HG03469 (cell line): ENCODE results near the gene HECW1.

Experiments used
- ATAC-seq: cut with Tn5 transposase; IDR thresholded peaks from one replicate; pipeline ENCODE4 v1.9.1; 2021; ENCODE audit warnings: mild to moderate bottlenecking, moderate library complexity, moderate number of reproducible peaks; ENCODE audit not compliant: unreplicated experiment

Gene HECW1

DNA sequence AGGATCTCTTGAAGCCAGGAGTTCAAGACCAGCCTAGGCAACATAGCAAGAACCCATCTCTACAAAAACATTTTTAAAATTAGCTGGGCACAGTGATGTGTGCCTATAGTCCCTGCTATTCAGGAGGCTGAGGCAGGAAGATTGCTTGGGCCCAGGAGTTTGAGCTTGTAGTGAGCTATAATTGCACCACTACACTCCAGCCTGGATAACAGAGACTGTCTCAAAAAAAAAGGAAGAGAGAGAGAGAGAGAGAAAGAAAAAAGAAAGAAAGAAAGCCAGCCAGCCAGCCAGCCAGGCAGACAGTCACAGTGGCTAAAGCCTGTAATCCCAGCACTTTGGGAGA is 375.3 kb downstream of the HECW1 start:
- no peak for ATAC-seq

DNA sequence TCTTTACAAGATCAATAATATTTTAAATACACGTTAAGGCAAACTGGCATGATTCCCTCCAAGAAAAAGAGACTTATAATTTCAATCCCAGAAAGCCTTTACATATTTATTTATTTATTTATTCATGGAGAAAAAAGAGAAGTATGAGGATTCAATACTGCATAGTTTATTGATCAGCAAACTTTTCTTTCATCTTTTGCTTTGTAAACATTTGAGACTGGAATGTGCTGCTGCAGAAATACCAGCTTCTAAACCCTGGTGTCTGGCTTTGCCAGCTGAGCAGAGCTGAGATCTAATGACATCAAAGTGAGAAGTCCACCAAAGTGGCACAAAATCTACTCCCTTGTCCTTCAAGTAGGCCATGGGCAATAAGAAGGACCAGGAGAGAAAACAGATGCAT is 376.8 kb downstream of the HECW1 start:
- no peak for ATAC-seq

DNA sequence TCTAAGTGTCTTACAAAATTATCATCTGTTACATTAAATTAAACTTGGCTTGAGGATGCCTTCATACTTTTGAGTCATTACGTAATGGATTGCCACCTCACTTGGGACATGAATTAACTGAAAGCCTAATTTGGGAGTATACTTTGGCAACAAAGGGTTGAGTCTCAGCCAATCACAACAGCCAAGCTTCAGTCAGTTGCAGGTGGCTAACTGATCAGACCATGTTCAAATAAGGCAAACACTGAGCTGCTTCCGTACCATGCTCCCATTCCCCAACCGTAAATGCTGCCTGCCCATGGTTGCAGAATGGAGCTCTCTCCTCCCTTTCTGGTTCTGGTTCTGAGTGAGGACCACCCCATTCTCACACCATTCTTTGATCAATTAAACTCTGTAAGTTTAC is 377.6 kb downstream of the HECW1 start:
- no peak for ATAC-seq

DNA sequence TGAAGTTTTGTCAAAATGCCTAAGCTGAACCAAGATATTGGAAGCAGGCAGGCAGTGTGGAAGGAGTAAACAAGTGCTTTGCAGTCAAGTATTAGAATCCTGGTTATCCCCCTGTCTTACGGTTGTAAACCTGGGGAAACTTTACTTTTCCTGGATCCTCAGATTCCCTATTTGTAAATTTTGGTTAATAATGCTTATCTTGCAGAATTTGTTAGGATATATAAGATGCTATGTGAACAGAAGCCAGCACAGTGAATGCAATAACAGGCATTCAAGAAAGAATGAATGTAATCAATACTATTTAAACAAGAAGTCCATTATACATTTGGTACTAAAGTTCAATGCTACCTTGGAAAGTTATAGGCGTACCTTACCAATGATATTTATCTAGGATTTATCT is 378.7 kb downstream of the HECW1 start:
- no peak for ATAC-seq

- no peak for ATAC-seq
These were observed 379.5 kb downstream of the HECW1 start for GRCh38 chr7:43491984-43492383.

DNA sequence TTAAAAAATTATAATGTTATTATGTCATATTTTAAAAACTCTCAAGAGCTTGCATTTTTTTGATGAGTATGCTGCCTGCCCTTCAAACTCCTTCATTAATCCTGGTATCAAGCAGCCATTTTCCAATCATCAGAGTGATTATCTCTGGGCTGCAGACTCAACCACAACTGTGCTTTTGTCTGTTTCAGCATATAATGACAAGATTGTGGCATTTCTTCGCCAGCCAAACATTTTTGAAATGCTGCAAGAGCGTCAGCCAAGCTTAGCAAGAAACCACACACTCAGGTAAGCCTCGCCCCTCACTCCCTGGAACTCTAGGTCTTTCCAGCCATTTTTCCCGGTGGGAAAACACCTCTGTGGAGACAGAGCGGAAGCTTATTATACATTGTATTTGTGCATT is 380.4 kb downstream of the HECW1 start:
- ATAC-seq: no peak

- ATAC-seq: no peak
These were observed 383.1 kb downstream of the HECW1 start for GRCh38 chr7:43495572-43495971.

DNA sequence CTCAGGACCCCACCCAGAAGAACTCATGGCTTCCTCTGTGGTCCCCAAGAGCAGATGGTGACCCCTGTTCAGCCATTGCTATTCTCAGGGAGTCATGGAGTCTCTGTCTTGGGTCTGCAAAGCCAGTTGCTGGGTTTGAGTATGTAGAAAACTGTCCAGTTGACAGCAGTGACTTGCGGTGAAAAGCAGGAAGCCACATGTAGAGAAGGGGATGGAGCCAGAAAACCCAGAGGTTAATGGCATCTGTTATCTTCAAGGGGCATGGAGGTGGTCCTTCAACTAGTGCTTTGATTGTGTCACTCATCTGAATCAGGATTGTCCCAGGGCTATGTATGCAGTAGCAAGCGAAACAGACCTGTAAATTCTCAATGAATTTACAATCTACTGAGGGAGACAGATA is 384.1 kb downstream of the HECW1 start:
- ATAC-seq: no peak

DNA sequence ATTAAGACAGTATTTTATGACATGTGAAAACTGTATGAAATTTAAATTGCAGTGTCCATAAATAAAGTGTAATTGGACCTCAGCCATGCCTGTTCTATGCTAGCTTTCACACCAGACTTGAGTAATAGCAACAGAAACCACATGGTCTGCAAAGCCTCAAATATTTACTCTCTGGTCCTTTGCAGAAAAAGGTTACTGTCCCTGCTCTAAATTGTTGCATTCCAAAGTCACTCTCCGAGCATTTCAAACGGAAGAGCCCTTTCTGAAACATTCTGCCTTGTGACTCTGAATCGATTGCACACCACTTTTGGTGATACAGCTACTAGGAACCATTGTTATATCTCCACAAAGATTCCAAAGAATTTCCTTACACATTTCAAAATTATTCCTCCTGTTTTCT is 389.4 kb downstream of the HECW1 start:
- ATAC-seq: no peak

GRCh38 chr7:43502941-43503340 is 390.5 kb downstream of the HECW1 start:
- no peak for ATAC-seq

DNA sequence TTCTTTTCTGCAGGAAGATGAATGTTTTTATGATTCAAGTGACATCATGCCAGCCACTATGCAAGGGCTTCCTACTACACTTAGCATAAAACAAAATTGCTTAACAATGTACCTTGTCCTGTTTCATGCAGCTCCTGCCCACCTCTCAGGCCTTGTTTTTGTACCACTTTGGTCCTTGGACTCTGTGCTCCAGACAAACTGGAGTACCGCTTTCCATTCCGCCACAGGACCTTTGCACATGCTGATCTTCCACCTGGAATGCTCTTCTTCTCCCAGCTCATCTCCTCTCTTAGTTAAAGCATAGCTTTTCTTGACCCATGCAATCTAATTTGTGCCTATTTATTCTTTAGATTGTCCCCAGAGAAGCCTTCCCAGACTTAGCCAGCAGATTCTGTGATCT is 393.0 kb downstream of the HECW1 start:
- no peak for ATAC-seq

DNA sequence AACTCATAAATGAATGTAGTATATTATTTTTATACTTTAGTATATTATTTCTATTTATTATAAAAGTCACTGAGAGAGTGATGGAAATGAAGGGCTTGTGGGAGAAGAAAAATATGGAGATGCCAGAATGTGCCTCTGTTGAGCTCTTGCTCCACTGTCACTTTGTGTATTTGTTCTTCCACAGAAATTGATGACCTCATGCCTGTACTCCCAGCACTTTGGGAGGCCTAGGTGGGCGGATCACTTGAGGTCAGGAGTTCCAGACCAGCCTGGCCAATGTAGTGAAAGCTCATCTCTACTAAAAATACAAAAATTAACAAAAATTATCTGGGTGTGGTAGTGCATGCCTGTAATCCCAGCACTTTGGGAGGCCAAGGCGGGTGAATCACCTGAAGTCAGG is 394.0 kb downstream of the HECW1 start:
- ATAC-seq: no peak

- ATAC-seq: no peak
These were observed 396.0 kb downstream of the HECW1 start for GRCh38 chr7:43508461-43508860.

- ATAC-seq: no peak
These were observed 397.5 kb downstream of the HECW1 start for GRCh38 chr7:43509906-43510305.

- ATAC-seq: no peak
These were observed 398.6 kb downstream of the HECW1 start for GRCh38 chr7:43511029-43511428.

DNA sequence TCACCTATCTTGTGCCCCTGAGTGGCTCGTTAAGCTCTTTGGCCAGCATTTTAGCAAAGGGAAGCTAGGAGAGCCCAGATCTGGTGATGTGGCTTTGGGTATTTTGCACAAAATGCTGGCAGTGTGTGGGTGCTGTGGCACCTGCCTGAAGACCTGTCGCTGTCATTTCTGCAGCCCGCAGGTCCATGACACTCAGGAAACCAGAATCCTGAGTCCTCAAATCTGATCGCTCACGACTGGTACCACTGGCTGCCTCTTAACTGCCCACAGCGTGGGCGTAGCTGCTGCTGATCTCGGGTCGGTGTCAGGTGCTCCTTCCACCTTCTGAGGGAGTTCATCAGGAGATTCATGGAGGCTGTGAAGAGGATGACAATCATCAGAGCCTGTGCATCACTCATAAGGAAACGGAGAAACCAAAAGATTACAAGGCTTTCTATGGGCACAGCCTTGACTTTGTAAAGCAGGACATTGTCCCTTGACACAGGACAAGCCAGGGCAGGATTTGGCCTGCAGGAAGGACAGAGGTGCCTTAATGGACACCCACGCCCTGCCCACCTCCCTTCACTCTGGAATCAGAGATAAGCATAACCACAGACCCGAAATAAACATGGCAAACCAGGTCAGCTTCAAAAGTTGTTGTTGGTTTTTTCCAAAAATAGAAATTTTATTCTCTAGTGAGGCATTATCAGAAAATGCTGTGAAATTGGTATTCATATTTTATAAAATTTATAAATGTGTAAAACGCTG is 399.5 kb downstream of the HECW1 start:
- ATAC-seq: no peak

GRCh38 chr7:43513251-43513650 is 400.8 kb downstream of the HECW1 start:
- no peak for ATAC-seq

GRCh38 chr7:43516581-43517342 is 404.3 kb downstream of the HECW1 start:
- ATAC-seq: peak; percentile 72

DNA sequence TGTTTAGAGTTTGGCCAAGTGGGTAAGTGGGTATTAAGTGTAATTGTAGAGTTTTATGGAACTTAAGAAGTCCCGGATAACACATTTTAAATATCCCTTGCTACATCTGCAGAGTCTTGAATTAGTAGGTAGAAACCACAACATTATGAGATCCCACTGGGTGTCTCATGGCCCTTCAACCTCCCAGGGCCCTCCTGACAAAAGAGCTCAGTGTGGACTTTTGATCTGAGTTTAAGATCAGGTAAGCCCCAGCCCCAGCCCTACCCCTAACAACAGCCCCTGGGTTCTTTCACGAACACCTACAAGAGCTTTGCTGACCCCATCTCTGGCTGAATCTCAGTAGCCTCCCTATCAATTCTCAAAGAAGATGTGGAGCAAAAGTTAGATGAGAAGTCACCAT is 405.0 kb downstream of the HECW1 start:
- no peak for ATAC-seq

- no peak for ATAC-seq
These were observed 407.8 kb downstream of the HECW1 start for GRCh38 chr7:43520201-43520600.

GRCh38 chr7:43522406-43523156 is 410.1 kb downstream of the HECW1 start:
- no peak for ATAC-seq
